HepG2 (cell line): ENCODE results near the gene POLR3K. TPM values are rescaled to one million over a fixed set of nuclear protein-coding genes. Genes with fewer than 3 reads are reported as not detected.
A peak's percentile ranks its signal among the peaks of the same experiment; 100 is the strongest.

ENCODE experiments used
- ATAC-seq: fragments of 200-7000 bp; cut with Tn5 transposase; 3 replicates; pipeline ENCODE4 v1.9.1; 2020; ENCODE audit warnings: mild to moderate bottlenecking, moderate library complexity
- BruUV-seq: library from RNA; stranded (reverse); fragments of 400-500 nt; replicated peaks from 2 replicates; lab custom pipeline; 2021; lab: Mats Ljungman, UMichigan
- CTCF ChIA-PET: fragments of 300-600 bp; formaldehyde crosslinking; extraction: SDS; loops from one replicate; lab custom pipeline; 2021; ENCODE audit warnings: low total read pairs, inconsistent platforms, low intra/inter-chr PET ratio; lab: Yijun Ruan, JAX
- POLR2A ChIA-PET: fragments of 350-600 bp; sonication (Branson Sonifier 250); formaldehyde crosslinking; loops from one replicate; lab custom pipeline; 2020; ENCODE audit warnings: antibody characterized with exemption, inconsistent platforms; lab: Yijun Ruan, JAX
- DNase-seq: peaks from one replicate; pipeline ENCODE4 v3.0.0-alpha.2; 2015; ENCODE audit warnings: low spot score
- FAIRE-seq: peaks from 3 replicates; lab custom pipeline; 2011; peaks lifted over from hg19 to GRCh38; lab: Jason Lieb, UNC
- H2AFZ ChIP-seq: one replicate; pipeline ENCODE4 v1.6.1; 2011; ENCODE audit warnings: low read length, inconsistent platforms
- H3K27ac ChIP-seq: fragments of 300-600 bp; 3 replicates; pipeline ENCODE4 v1.8.0; 2011; ENCODE audit warnings: mixed run types, mild to moderate bottlenecking, mixed read lengths, low read length, inconsistent platforms; ENCODE audit not compliant: insufficient read depth; ENCODE audit errors: extremely low read length
- H3K27me3 ChIP-seq, 2 experiments: fragments of 200-600 bp in 1 of 2; 2 replicates in 1 of 2; 3 replicates in 1 of 2; pipeline versions ENCODE4 v1.6.0 to v1.8.0; 2011; ENCODE audit warnings: low read length in 2 of 2, mild to moderate bottlenecking in 2 of 2, moderate library complexity in 2 of 2, inconsistent platforms in 1 of 2; ENCODE audit not compliant: insufficient read depth in 2 of 2, control insufficient read depth in 1 of 2
- H3K36me3 ChIP-seq, 2 experiments: fragments of 200-600 bp in 1 of 2; replicated peaks in 1 of 2; 2 replicates in 1 of 2; 3 replicates in 1 of 2; pipeline versions ENCODE4 v1.5.1 to v1.8.0; 2011; ENCODE audit warnings: low read length in 2 of 2, inconsistent platforms in 1 of 2; ENCODE audit not compliant: insufficient read depth in 2 of 2, control insufficient read depth in 1 of 2
- H3K4me1 ChIP-seq: 2 replicates; pipeline ENCODE4 v1.5.1; 2012; ENCODE audit warnings: low read length, inconsistent platforms; ENCODE audit not compliant: insufficient read depth
- H3K4me2 ChIP-seq: 2 replicates; pipeline ENCODE4 v1.6.0; 2011; ENCODE audit warnings: low read depth, low read length, inconsistent platforms
- H3K4me3 ChIP-seq, 3 experiments: fragments of 200-600 bp in 1 of 3; sonication (generic), shearing (Covaris generic) in 1 of 3; replicated peaks in 1 of 3; 2 replicates each; pipeline ENCODE4 v1.5.1; 2011 to 2016; ENCODE audit warnings: low read length in 3 of 3, inconsistent platforms in 2 of 3, low read depth in 2 of 3, mild to moderate bottlenecking in 2 of 3, control low read depth in 1 of 3, mixed read lengths in 1 of 3; ENCODE audit not compliant: insufficient read depth in 1 of 3
- H3K79me2 ChIP-seq: one replicate; pipeline ENCODE4 v1.6.1; 2011; ENCODE audit warnings: low read length, inconsistent platforms; ENCODE audit not compliant: insufficient read depth
- H3K9ac ChIP-seq: 2 replicates; pipeline ENCODE4 v1.6.0; 2011; ENCODE audit warnings: mild to moderate bottlenecking, low read depth, low read length, inconsistent platforms; ENCODE audit not compliant: insufficient read depth
- H3K9me3 ChIP-seq: 2 replicates; pipeline ENCODE4 v1.5.1; 2012; ENCODE audit warnings: mild to moderate bottlenecking, low read length
- H4K20me1 ChIP-seq: 2 replicates; pipeline ENCODE4 v1.6.0; 2011; ENCODE audit warnings: inconsistent platforms, mild to moderate bottlenecking, low read length, moderate library complexity; ENCODE audit not compliant: insufficient read depth
- HOXA5 ChIP-seq: sonication (generic); formaldehyde crosslinking; IDR thresholded peaks from 2 replicates; pipeline ENCODE4 v1.4.0; 2020; ENCODE audit warnings: missing genetic modification reagents
- MIER2 ChIP-seq: IDR thresholded peaks from 2 replicates; pipeline ENCODE4 v1.6.1; 2016; ENCODE audit warnings: missing biosample characterization, missing genetic modification reagents
- SNAI1 ChIP-seq: sonication (generic); formaldehyde crosslinking; IDR thresholded peaks from 2 replicates; pipeline ENCODE4 v1.5.0; 2020; ENCODE audit warnings: mild to moderate bottlenecking, missing genetic modification reagents, borderline replicate concordance
- SRSF1 ChIP-seq: fragments of 200-400 bp; formaldehyde crosslinking; optimal IDR thresholded peaks from 2 replicates; pipeline ENCODE3; 2017; ENCODE audit warnings: mild to moderate bottlenecking, low read depth, low read length, moderate library complexity
- ZFX ChIP-seq: sonication (generic); formaldehyde crosslinking; IDR thresholded peaks from 2 replicates; pipeline ENCODE4 v1.4.0; 2020; ENCODE audit warnings: mild to moderate bottlenecking, low read depth, missing genetic modification reagents, moderate library complexity
- WGBS: methylation state at CpG from one replicate; pipeline ENCODE4 v1.1.6; 2017; ENCODE audit warnings: low lambda C conversion rate; 5-methylcytosine and 5-hydroxymethylcytosine counted together
- in situ Hi-C: cut with HindIII; loops from 2 replicates; pipeline ENCODE4 v1.10.0; 2017; ENCODE audit warnings: low pct_unique_long_range_greater_than_20kb; ENCODE audit not compliant: extremely low pct_ligation_motif_present
- intact Hi-C: fragments of 100-400 bp; cut with micrococcal nuclease; formaldehyde crosslinking; loops from one replicate; pipeline ENCODE4 v1.10.0; 2022; ENCODE audit not compliant: unreplicated experiment
- polyA plus RNA-seq, 8 experiments: library from polyadenylated mRNA; depleted of rRNA in 3 of 8; stranded (reverse) in 7 of 8; unstranded in 1 of 8; fragments of >200 nt; fragmentation: Illumina TruSeq in 4 of 8; extraction: Trizol in 4 of 8; gene quantifications; 2 replicates each; pipeline versions ENCODE4 v1.2.1 to v1.2.3, GENCODE V29; 2011 to 2016; ENCODE audit warnings: low read depth in 4 of 8, missing spikeins in 1 of 8, mixed read lengths in 1 of 8; ENCODE audit not compliant: insufficient read depth in 1 of 8
- total RNA-seq, 5 experiments: library from RNA; depleted of rRNA; stranded (reverse); fragments of >200 nt; fragmentation: Illumina TruSeq; extraction: Trizol; gene quantifications; 2 replicates each; pipeline ENCODE4 v1.2.3, GENCODE V29; 2016; ENCODE audit warnings: low read depth in 1 of 5
- TF ChIP-seq, protein P1 (sequence below): sonication (generic); formaldehyde crosslinking; IDR thresholded peaks from 2 replicates; pipeline ENCODE4 v1.4.0; 2020; ENCODE audit warnings: mild to moderate bottlenecking, missing genetic modification reagents
- TF ChIP-seq, protein P2 (sequence below): sonication (generic); IDR thresholded peaks from 2 replicates; pipeline ENCODE4 v1.6.1; 2016; ENCODE audit warnings: low read depth, borderline replicate concordance
- TF ChIP-seq, protein P3 (sequence below): sonication (generic); formaldehyde crosslinking; IDR thresholded peaks from 2 replicates; pipeline ENCODE4 v1.4.0; 2020; ENCODE audit warnings: missing genetic modification reagents
- TF ChIP-seq, protein P4 (sequence below): sonication (generic); formaldehyde crosslinking; IDR thresholded peaks from 2 replicates; pipeline ENCODE4 v1.9.0; 2021; ENCODE audit warnings: missing genetic modification reagents, borderline replicate concordance

Gene POLR3K
- total and polyA plus RNA-seq, 2 of the 13 experiments (the other 11 are each of a cell fraction or from before 2014, with no cell fraction given): 14.8 to 18.8 TPM

DNA sequence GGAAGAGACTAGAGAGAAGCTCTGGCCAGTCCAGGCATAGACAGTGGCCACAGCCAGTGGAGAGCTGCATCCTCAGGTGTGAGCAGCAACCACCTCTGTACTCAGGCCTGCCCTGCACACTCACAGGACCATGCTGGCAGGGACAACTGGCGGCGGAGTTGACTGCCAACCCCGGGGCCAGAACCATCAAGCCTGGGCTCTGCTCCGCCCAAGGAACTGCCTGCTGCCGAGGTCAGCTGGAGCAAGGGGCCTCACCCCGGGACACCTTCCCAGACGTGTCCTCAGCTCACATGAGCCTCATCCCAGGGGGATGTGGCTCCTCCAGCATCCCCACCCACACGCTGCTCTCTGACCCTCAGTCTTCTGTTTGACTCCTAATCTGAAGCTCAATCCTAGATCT, 15.8 kb upstream of the POLR3K start (continued):
- TF ChIP-seq SNAI1 (CRISPR knock-in tag) (no peak), SRSF1 (no peak), HOXA5 (CRISPR knock-in tag) (no peak)
- TF ChIP-seq, protein P1, sequence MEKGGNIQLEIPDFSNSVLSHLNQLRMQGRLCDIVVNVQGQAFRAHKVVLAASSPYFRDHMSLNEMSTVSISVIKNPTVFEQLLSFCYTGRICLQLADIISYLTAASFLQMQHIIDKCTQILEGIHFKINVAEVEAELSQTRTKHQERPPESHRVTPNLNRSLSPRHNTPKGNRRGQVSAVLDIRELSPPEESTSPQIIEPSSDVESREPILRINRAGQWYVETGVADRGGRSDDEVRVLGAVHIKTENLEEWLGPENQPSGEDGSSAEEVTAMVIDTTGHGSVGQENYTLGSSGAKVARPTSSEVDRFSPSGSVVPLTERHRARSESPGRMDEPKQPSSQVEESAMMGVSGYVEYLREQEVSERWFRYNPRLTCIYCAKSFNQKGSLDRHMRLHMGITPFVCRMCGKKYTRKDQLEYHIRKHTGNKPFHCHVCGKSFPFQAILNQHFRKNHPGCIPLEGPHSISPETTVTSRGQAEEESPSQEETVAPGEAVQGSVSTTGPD: no peak

DNA sequence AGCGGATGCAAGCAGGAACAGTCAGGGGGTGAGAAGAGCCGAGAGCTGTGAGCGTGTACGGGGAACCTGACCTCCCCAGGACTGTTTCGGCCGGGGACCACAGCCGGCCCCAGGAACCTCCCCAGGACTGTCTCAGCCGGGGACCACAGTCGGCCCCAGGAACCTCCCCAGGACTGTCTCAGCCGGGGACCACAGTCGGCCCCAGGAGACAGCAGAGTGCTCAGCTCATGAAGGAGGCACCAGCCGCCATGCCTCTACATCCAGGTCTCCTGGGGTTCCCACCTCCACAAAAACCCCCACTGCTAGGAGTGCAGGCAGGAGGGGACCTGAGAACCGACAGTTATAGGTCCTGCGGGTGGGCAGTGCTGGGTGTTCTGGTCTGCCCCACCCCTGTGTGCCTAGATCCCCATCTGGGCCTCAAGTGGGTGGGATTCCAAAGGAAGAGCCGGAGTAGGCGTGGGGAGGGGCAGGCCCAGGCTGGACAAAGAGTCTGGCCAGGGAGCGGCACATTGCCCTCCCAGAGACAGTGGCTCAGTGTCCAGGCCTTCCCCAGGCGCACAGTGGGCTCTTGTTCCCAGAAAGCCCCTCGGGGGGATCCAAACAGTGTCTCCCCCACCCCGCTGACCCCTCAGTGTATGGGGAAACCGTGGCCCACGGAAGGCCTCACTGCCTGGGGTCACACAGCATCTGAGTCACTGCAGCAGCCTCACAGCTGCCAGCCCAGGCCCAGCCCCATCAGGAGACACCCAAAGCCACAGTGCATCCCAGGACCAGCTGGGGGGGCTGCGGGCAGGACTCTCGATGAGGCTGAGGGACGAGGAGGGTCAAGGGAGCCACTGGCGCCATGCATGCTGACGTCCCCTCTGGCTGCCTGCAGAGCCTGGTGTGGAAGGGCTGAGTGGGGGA, 14.7 kb upstream of the POLR3K start:
- no peak overlapping the region for H3K27ac ChIP-seq
- ChIA-PET CTCF (interaction anchor here (5.1 kb wide), 1 partner anchor 27 kb away, joined by 155 read pairs; no protein-coding TSS in a partner anchor), POLR2A (no interaction called here)
- no peak overlapping the region; a peak in 1 of 6 replicates for H3K4me3 ChIP-seq
- FAIRE-seq: no peak
- no peak for ATAC-seq
- H2AFZ ChIP-seq: no peak overlapping the region
- no TSS peak for BruUV-seq
- 53% methylated on average over 11 of the region's 27 CpGs for WGBS
- H3K36me3 ChIP-seq: no peaks in the 10 kb centered on the region
- peaks cover 62% of the 10 kb centered on the region for H3K4me1 ChIP-seq
- intact Hi-C loops: no loop called here
- H3K9ac ChIP-seq: no peak overlapping the region
- peaks cover 9% of the 10 kb centered on the region; the same call in 1 of the 2 replicates for H4K20me1 ChIP-seq
- H3K4me2 ChIP-seq: peak overlapping the region; percentile 29; the same call in 1 of the 2 replicates
- no peak for DNase-seq
- in situ Hi-C loops: no loop called here
- no peaks in the 10 kb centered on the region for H3K9me3 ChIP-seq
- 0 out of 5 replicates have a peak, but pooled peaks cover 0 to 3% of the 10 kb centered on the region in 2 experiments for H3K27me3 ChIP-seq
- H3K79me2 ChIP-seq: no peaks in the 10 kb centered on the region
- TF ChIP-seq, protein P2, sequence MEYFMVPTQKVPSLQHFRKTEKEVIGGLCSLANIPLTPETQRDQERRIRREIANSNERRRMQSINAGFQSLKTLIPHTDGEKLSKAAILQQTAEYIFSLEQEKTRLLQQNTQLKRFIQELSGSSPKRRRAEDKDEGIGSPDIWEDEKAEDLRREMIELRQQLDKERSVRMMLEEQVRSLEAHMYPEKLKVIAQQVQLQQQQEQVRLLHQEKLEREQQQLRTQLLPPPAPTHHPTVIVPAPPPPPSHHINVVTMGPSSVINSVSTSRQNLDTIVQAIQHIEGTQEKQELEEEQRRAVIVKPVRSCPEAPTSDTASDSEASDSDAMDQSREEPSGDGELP: no peak
- TF ChIP-seq ZFX (CRISPR knock-in tag) (0 out of 2 replicates have a peak, but pooled peaks have one; percentile 17), MIER2 (CRISPR knock-in tag) (no peak)
- TF ChIP-seq, protein P3, sequence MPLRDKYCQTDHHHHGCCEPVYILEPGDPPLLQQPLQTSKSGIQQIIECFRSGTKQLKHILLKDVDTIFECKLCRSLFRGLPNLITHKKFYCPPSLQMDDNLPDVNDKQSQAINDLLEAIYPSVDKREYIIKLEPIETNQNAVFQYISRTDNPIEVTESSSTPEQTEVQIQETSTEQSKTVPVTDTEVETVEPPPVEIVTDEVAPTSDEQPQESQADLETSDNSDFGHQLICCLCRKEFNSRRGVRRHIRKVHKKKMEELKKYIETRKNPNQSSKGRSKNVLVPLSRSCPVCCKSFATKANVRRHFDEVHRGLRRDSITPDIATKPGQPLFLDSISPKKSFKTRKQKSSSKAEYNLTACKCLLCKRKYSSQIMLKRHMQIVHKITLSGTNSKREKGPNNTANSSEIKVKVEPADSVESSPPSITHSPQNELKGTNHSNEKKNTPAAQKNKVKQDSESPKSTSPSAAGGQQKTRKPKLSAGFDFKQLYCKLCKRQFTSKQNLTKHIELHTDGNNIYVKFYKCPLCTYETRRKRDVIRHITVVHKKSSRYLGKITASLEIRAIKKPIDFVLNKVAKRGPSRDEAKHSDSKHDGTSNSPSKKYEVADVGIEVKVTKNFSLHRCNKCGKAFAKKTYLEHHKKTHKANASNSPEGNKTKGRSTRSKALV (CRISPR knock-in tag): no peak
- TF ChIP-seq, protein P4, sequence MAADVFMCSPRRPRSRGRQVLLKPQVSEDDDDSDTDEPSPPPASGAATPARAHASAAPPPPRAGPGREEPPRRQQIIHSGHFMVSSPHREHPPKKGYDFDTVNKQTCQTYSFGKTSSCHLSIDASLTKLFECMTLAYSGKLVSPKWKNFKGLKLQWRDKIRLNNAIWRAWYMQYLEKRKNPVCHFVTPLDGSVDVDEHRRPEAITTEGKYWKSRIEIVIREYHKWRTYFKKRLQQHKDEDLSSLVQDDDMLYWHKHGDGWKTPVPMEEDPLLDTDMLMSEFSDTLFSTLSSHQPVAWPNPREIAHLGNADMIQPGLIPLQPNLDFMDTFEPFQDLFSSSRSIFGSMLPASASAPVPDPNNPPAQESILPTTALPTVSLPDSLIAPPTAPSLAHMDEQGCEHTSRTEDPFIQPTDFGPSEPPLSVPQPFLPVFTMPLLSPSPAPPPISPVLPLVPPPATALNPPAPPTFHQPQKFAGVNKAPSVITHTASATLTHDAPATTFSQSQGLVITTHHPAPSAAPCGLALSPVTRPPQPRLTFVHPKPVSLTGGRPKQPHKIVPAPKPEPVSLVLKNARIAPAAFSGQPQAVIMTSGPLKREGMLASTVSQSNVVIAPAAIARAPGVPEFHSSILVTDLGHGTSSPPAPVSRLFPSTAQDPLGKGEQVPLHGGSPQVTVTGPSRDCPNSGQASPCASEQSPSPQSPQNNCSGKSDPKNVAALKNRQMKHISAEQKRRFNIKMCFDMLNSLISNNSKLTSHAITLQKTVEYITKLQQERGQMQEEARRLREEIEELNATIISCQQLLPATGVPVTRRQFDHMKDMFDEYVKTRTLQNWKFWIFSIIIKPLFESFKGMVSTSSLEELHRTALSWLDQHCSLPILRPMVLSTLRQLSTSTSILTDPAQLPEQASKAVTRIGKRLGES (CRISPR knock-in tag): no peak
